ENCODE data around the gene SCAMP1. TPM values are rescaled to one million over a fixed set of nuclear protein-coding genes. Genes with fewer than 3 reads are reported as not detected.
A peak's percentile ranks its signal among the peaks of the same experiment; 100 is the strongest.

The SCAMP1 gene
- total RNA-seq, 2 experiments from 2014 or later = 18.0 to 41.1 TPM

- Histone ChIP-seq H3K79me2 (ENCODE audit: insufficient read depth, low read depth, low read length) (no peaks in the 10 kb centered on the region), H3K36me3 (ENCODE audit: insufficient read depth, low read length) (peaks cover 18% of the 10 kb centered on the region), H3K4me3 (ENCODE audit: low read depth, low read length, poor library complexity, severe bottlenecking) (no peak overlapping the region), H3K4me2 (ENCODE audit: low read length) (peak overlapping the region; percentile 78), H4K20me1 (ENCODE audit: insufficient read depth, low read length) (no peaks in the 10 kb centered on the region; the same call in 1 of the 2 replicates), H3K4me1 (ENCODE audit: insufficient read depth, low read length, poor library complexity, severe bottlenecking) (peaks cover 31% of the 10 kb centered on the region), H3K27ac (ENCODE audit: low read depth, low read length, poor library complexity, severe bottlenecking) (no peak overlapping the region), H3K9me2 (ENCODE audit: insufficient read depth, low read length) (no peaks in the 10 kb centered on the region), H3K9me3 (ENCODE audit: low read length) (0 out of 2 replicates have a peak, but pooled peaks cover 4% of the 10 kb centered on the region), H2AFZ (ENCODE audit: low read length) (peak overlapping the region; percentile 47; the same call in 1 of the 2 replicates)
- POLR2A ChIA-PET = interaction anchor here (0.5 to 1.2 kb wide), 7 partner anchors 9 to 207 kb away, joined by 3 to 4 read pairs (median 3); no protein-coding TSS in a partner anchor
- CTCF ChIA-PET (ENCODE audit: unreplicated experiment) = interaction anchor here (1.0 kb wide), 1 partner anchor 22 kb away, joined by 4 read pairs; no protein-coding TSS in a partner anchor
- intact Hi-C loops (cut with micrococcal nuclease; ENCODE audit: unreplicated experiment) = no loop called here
- BruUV-seq (replicated peaks) = no TSS peak
- no peak for DNase-seq (ENCODE audit: low spot score)
- TF ChIP-seq EZH2phosphoT487 (IDR thresholded peaks at IDR 0.05; ENCODE audit: borderline replicate concordance, low read depth, low read length) (no peak), CTCF (conservative IDR thresholded peaks at IDR 0.05; ENCODE audit: low read length) (no peak)
Observed at GRCh38 chr5:78511121-78511906, 150.9 kb downstream of the SCAMP1 start.

- Histone ChIP-seq H3K4me2 (ENCODE audit: low read length) (0 out of 2 replicates have a peak overlapping the region, but pooled peaks have one; percentile 17), H3K36me3 (ENCODE audit: insufficient read depth, low read length) (peaks cover 18% of the 10 kb centered on the region), H3K4me1 (ENCODE audit: insufficient read depth, low read length, poor library complexity, severe bottlenecking) (peaks cover 31% of the 10 kb centered on the region), H3K4me3 (ENCODE audit: low read depth, low read length, poor library complexity, severe bottlenecking) (no peak overlapping the region), H3K9me3 (ENCODE audit: low read length) (0 out of 2 replicates have a peak, but pooled peaks cover 4% of the 10 kb centered on the region), H2AFZ (ENCODE audit: low read length) (no peak overlapping the region), H3K9me2 (ENCODE audit: insufficient read depth, low read length) (no peaks in the 10 kb centered on the region), H3K79me2 (ENCODE audit: insufficient read depth, low read depth, low read length) (no peaks in the 10 kb centered on the region), H3K27ac (ENCODE audit: low read depth, low read length, poor library complexity, severe bottlenecking) (no peak overlapping the region), H4K20me1 (ENCODE audit: insufficient read depth, low read length) (no peaks in the 10 kb centered on the region; the same call in 1 of the 2 replicates)
- ChIA-PET CTCF (ENCODE audit: unreplicated experiment) (interaction anchor here (1.0 kb wide), 1 partner anchor 21 kb away, joined by 4 read pairs; no protein-coding TSS in a partner anchor), POLR2A (interaction anchor here (0.7 to 1.2 kb wide), 4 partner anchors 9 to 110 kb away, joined by 3 to 7 read pairs (median 4); no protein-coding TSS in a partner anchor)
- intact Hi-C loops (cut with micrococcal nuclease; ENCODE audit: unreplicated experiment) = no loop called here
- no TSS peak for BruUV-seq (replicated peaks)
- DNase-seq (ENCODE audit: low spot score) = no peak
- TF ChIP-seq CTCF (conservative IDR thresholded peaks at IDR 0.05; ENCODE audit: low read length) = no peak
- TF ChIP-seq EZH2phosphoT487 (IDR thresholded peaks at IDR 0.05; ENCODE audit: borderline replicate concordance, low read depth, low read length) = no peak
Observed at GRCh38 chr5:78512435-78512834, 152.0 kb downstream of the SCAMP1 start.

Data from OCI-LY7 (cell line).